H1 (cell line): ENCODE results near the gene LDHAL6A. TPM values are rescaled to one million over a fixed set of nuclear protein-coding genes. Genes with fewer than 3 reads are reported as not detected.

ENCODE experiments used
- RFX5 ChIP-seq: IDR thresholded peaks from 2 replicates; pipeline ENCODE4 v1.6.1; 2011; ENCODE audit warnings: low read depth, low read length, improper control_type of control experiment, borderline replicate concordance
- SRF ChIP-seq: IDR thresholded peaks from 2 replicates; pipeline ENCODE4 v1.6.1; 2011; ENCODE audit warnings: mild to moderate bottlenecking, low read depth, low read length, moderate library complexity
- SUZ12 ChIP-seq: fragments of 200-600 bp; sonication (generic); IDR thresholded peaks from 2 replicates; pipeline ENCODE4 v1.6.1; 2012; ENCODE audit warnings: mild to moderate bottlenecking, inconsistent platforms, low read length, moderate library complexity, mixed read lengths
- TEAD4 ChIP-seq: IDR thresholded peaks from 2 replicates; pipeline ENCODE4 v1.6.1; 2012; ENCODE audit warnings: low read depth, low read length, inconsistent platforms, mixed read lengths
- polyA plus RNA-seq, 7 experiments: library from polyadenylated mRNA; depleted of rRNA in 3 of 7; stranded (reverse) in 5 of 7; unstranded in 2 of 7; fragments of >200 nt in 5 of 7; fragments of 200-250 nt in 2 of 7; gene quantifications; 1 replicate in 5 of 7; 2 replicates in 1 of 7; 4 replicates in 1 of 7; pipeline versions ENCODE4 v1.2.1 to v1.2.3, GENCODE V29; 2011 to 2013; ENCODE audit warnings: missing spikeins in 2 of 7, mixed read lengths in 2 of 7
- total RNA-seq: library from RNA; stranded (reverse); fragmentation: NEBNext Ultra II Directional; extraction: Animal tissue kit (Norgen Biotek cat#: 25700); gene quantifications from 2 replicates; pipeline ENCODE4 v1.2.1, GENCODE V29; 2021

LDHAL6A gene
- total and polyA plus RNA-seq, 2 of the 8 experiments (the other 6 are each of a cell fraction or from before 2014, with no cell fraction given), result not detected

GRCh38 chr11:18479063-18479462 is 23.4 kb downstream of the LDHAL6A start (continued):
- TF ChIP-seq RFX5, result no peak
- no peak for TF ChIP-seq SRF
- TF ChIP-seq SUZ12, result no peak
- TF ChIP-seq TEAD4, result no peak
